Measurements from ENCODE around the gene INSL3. TPM values are rescaled to one million over a fixed set of nuclear protein-coding genes. Genes with fewer than 3 reads are reported as not detected.

The INSL3 gene
- total RNA-seq, 4 donors from 2014 or later, result not detected

- H3K27me3 ChIP-seq, result peaks cover 25 to 39% (median 33%) of the 10 kb centered on the region in 3 donors
- intact Hi-C loops (cut with DNase I; ENCODE audit: low total_unique reads) (no loop called here), in situ Hi-C loops (cut with MboI; ENCODE audit: low sequenced_read_pairs in 4 of 4) (no loop called here)
- DNase-seq (no peak), ATAC-seq (no peak)
- TF ChIP-seq CTCF (IDR thresholded peaks at IDR 0.05 in 4 of 5, conservative IDR thresholded peaks at IDR 0.05 in 1 of 5), result no peak
- no peak for TF ChIP-seq POLR2A (IDR thresholded peaks at IDR 0.05)
- no peaks in the 10 kb centered on the region for H3K9me3 ChIP-seq
- H3K4me1 ChIP-seq, result no peaks in the 10 kb centered on the region
- no peaks in the 10 kb centered on the region for H3K36me3 ChIP-seq
- no peak overlapping the region for H3K27ac ChIP-seq
- no peak overlapping the region for H3K4me3 ChIP-seq
Observed at GRCh38 chr19:17796013-17796837, 25.1 kb downstream of the INSL3 start.

DNA sequence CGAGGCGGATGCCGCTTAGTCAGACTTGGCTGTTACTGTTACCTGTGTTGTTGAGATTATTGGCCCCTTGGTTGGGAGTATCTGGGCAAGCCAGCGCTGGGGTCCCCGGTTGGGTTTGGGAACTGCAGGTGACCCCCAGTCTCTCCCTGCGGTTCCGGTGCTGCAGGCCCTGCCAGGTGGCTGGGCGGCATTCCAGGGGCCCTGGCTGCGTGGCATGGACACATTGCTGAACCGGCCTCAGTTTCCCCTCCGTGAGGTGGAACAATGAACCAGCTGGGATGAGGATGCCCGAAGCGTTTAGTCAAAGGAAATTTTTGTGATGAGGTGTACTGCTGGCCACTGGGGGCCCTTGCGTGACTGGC lies 25.8 kb downstream of the INSL3 start:
- Histone ChIP-seq H3K27me3 (peaks cover 25 to 39% (median 33%) of the 10 kb centered on the region in 3 donors), H3K4me1 (no peaks in the 10 kb centered on the region), H3K36me3 (no peaks in the 10 kb centered on the region), H3K4me3 (no peak overlapping the region), H3K9me3 (no peaks in the 10 kb centered on the region), H3K27ac (no peak overlapping the region)
- TF ChIP-seq POLR2A (IDR thresholded peaks at IDR 0.05) (no peak), CTCF (IDR thresholded peaks at IDR 0.05 in 4 of 5, conservative IDR thresholded peaks at IDR 0.05 in 1 of 5) (no peak)
- in situ Hi-C loops (cut with MboI; ENCODE audit: low sequenced_read_pairs in 4 of 4), result no loop called here
- ATAC-seq (no peak), DNase-seq (no peak)
- intact Hi-C loops (cut with DNase I; ENCODE audit: low total_unique reads), result no loop called here

DNA sequence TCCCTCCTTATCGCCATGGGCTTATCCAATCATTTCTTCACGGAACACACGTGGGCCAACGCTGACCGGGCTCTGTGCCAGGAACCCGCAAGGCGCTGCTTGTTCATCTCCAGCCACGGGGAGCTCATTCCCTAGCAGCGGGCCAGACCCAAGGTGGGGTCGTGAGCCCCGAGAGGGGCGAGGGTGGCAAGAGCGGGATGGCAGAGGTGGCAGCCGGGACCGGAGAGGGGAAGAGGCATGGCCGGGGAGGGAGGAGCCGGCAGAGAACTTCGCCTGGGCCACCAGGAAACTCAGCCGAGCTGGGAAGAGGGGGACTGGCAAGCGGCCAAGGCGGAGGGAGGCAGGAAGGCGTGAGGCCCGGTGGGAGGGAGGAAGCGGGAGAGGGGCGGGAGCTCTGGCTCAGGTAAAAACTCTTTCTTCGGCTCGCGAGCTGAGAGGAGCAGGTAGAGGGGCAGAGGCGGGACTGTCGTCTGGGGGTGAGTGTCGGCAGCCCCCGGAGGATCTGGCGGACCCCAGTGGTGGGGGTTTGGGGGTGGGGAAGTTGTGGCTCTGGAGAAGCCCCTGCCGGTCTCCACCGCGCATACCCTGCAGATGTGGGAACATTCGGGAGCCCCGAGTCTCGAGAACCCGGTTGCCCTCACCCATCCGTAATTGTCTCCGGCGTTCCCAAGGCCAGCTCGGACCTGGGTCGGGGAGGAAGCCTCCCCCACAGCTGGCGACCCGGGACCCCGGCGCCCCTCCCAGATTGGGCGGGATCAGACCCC lies 26.4 kb downstream of the INSL3 start, which contains the start of gene B3GNT3:
Gene B3GNT3, plus strand, starts transcription at position 408 of the 764 bp plus-strand sequence. CDS start 12,670 bp downstream, outside the sequence.
- in situ Hi-C loops (cut with MboI; ENCODE audit: low sequenced_read_pairs in 4 of 4), result no loop called here
- Histone ChIP-seq H3K9me3 (no peaks in the 10 kb centered on the region), H3K27me3 (peaks cover 25 to 37% (median 33%) of the 10 kb centered on the region in 3 donors), H3K27ac (no peak within 1 kb of the TSS), H3K4me3 (no peak within 1 kb of the TSS), H3K36me3 (no peaks in the 10 kb centered on the region), H3K4me1 (no peaks in the 10 kb centered on the region)
- no peak for TF ChIP-seq CTCF (IDR thresholded peaks at IDR 0.05 in 4 of 5, conservative IDR thresholded peaks at IDR 0.05 in 1 of 5)
- TF ChIP-seq POLR2A (IDR thresholded peaks at IDR 0.05), result no peak
- intact Hi-C loops (cut with DNase I; ENCODE audit: low total_unique reads), result no loop called here
- DNase-seq (no peak), ATAC-seq (no peak)

DNA sequence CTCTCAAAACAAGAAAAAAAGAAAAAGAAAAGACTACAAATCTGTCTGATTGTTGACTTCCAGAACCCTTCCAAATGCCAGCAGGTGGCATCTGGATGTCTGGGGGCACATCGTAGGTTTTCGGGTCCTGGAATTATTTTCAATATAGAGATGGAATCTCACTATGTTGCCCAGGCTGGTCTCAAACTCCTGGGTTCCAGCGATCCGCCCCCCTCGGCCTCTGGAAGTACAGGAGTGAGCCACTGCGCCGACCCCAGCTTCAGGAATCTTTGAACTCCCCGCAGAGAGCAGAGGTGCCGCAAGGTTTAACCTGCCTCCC lies 26.9 kb downstream of the INSL3 start:
- TF ChIP-seq CTCF (IDR thresholded peaks at IDR 0.05 in 4 of 5, conservative IDR thresholded peaks at IDR 0.05 in 1 of 5) (no peak), POLR2A (IDR thresholded peaks at IDR 0.05) (no peak)
- no peaks in the 10 kb centered on the region for H3K36me3 ChIP-seq
- peaks cover 25 to 37% (median 33%) of the 10 kb centered on the region in 3 donors for H3K27me3 ChIP-seq
- H3K9me3 ChIP-seq, result no peaks in the 10 kb centered on the region
- no peak overlapping the region for H3K27ac ChIP-seq
- intact Hi-C loops (cut with DNase I; ENCODE audit: low total_unique reads) (no loop called here), in situ Hi-C loops (cut with MboI; ENCODE audit: low sequenced_read_pairs in 4 of 4) (no loop called here)
- H3K4me3 ChIP-seq, result no peak overlapping the region
- no peak for DNase-seq
- H3K4me1 ChIP-seq, result no peaks in the 10 kb centered on the region
- ATAC-seq, result no peak
